Measurements from ENCODE around the gene GABARAPL1. TPM values are rescaled to one million over a fixed set of nuclear protein-coding genes. Genes with fewer than 3 reads are reported as not detected.

Gene GABARAPL1
- total RNA-seq, 1 donor from 2014 or later, result 217 TPM

DNA sequence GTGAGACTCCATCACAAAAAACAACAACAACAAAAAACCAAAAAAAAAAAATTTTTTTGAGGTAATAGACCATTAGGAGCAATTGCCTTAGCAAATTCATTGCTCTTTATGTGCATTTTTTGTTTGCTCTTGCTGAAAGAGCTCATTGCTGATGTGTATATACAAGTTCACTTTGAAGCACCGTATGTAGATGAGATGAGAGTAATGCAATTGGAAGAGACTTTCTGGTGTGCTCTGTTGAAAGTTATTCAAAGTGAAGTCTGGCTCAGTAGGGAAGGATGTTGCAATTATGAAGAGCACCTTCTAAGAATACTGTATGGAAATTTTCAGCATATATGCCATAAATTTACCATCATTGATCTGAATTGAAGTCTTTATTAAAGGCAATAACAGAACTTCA, 48.2 kb downstream of the GABARAPL1 start:
- intact Hi-C loops (cut with micrococcal nuclease), result no loop called here

DNA sequence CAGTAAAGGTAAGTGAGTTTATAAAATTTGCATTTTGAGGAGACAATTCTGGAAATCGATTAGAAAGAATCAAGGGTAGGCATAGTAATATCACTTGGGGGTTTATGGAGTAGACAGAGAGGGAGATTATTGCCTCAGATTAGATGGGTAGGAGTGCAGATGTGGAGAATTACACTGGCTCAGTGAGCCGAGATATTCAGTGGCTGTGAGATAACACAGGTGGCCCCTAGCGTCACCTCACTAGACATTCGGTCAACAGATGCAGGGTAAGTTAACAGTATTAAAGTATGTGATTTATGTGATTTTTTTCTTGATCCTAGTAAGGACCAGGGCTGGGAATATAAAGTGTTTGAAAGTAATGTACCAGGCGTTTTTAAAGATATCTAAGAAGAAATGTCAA, 55.4 kb downstream of the GABARAPL1 start:
- ATAC-seq, result no peak
- no peak for DNase-seq
- intact Hi-C loops (cut with micrococcal nuclease), result no loop called here

More for the DNA sequence above, 48.2 kb downstream of the GABARAPL1 start:
- ATAC-seq (no peak), DNase-seq (no peak)

DNA sequence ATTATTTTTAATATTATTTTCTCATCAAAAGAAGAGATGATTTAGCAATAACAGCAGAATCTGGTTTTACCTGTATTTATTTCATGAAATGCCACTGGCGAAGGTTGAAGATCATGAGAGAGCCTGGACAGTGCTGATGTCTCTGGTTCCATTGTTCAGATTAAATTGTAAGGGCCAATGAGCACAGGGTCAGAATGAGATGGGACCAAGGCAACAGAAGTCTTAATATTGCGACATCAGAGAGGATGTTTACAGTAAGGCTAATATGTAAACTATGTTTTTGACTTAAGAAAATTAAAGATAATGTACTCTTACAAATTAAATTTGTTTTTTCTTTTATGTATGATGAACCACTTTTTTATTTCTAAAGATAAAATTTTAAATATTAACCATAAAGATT, 59.8 kb downstream of the GABARAPL1 start:
- DNase-seq (no peak), ATAC-seq (no peak)
- intact Hi-C loops (cut with micrococcal nuclease), result no loop called here

Other genes with a start within 250 kb of the GABARAPL1 start
- 4.9 TPM for gene CLEC12A, start 241.5 kb upstream of the GABARAPL1 start, total RNA-seq
- not detected for gene CLEC1B, start 213.8 kb upstream of the GABARAPL1 start, total RNA-seq
- gene CLEC12B, start 202.2 kb upstream of the GABARAPL1 start, total RNA-seq, result not detected
- gene CLEC9A, start 182.2 kb upstream of the GABARAPL1 start, total RNA-seq, result not detected
- 4.4 TPM for gene CLEC1A, start 113.9 kb upstream of the GABARAPL1 start, total RNA-seq
- gene CLEC7A, start 82.7 kb upstream of the GABARAPL1 start, total RNA-seq, result 2.8 TPM
- gene OLR1, start 40.7 kb upstream of the GABARAPL1 start, total RNA-seq, result 0.64 TPM
- not detected for gene TMEM52B, start 33.8 kb upstream of the GABARAPL1 start, total RNA-seq
- gene KLRD1, start 95.0 kb downstream of the GABARAPL1 start, total RNA-seq, result 1.5 TPM
- not detected for gene KLRK1, start 177.2 kb downstream of the GABARAPL1 start, total RNA-seq
- gene KLRC4, start 196.9 kb downstream of the GABARAPL1 start, total RNA-seq, result not detected
- gene KLRC3, start 207.7 kb downstream of the GABARAPL1 start, total RNA-seq, result not detected
- not detected for gene KLRC2, start 223.1 kb downstream of the GABARAPL1 start, total RNA-seq
- 0.32 TPM for gene KLRC1, start 240.5 kb downstream of the GABARAPL1 start, total RNA-seq

All from left ventricle myocardium superior (tissue), 1 donor.